ENCODE results near the gene FXYD6. TPM values are rescaled to one million over a fixed set of nuclear protein-coding genes. Genes with fewer than 3 reads are reported as not detected.

Gene FXYD6
- total RNA-seq, 1 experiment from 2014 or later, result not detected

GRCh38 chr11:117901601-117902000, 25.1 kb upstream of the FXYD6 start:
- intact Hi-C loops (cut with micrococcal nuclease), result no loop called here
- Histone ChIP-seq H3K27ac (ENCODE audit: low read length) (no peak overlapping the region), H3K4me1 (ENCODE audit: insufficient read depth, low read length) (no peaks in the 10 kb centered on the region), H3K36me3 (ENCODE audit: low read depth, low read length) (no peaks in the 10 kb centered on the region), H3K4me3 (ENCODE audit: low read length) (no peak overlapping the region), H3K4me2 (ENCODE audit: low read length) (no peak overlapping the region), H3F3A (ENCODE audit: low read length, unreplicated experiment) (no peaks in the 10 kb centered on the region), H3K9me3 (ENCODE audit: low read length) (no peaks in the 10 kb centered on the region), H3K9me2 (replicated peaks; ENCODE audit: low read length) (no peaks in the 10 kb centered on the region), H4K20me1 (ENCODE audit: low read length) (no peaks in the 10 kb centered on the region), H3K27me3 (ENCODE audit: low read length) (peaks cover 91% of the 10 kb centered on the region), H3K79me2 (ENCODE audit: low read length) (no peaks in the 10 kb centered on the region), H3K9ac (ENCODE audit: low read length) (no peak overlapping the region), H2AFZ (ENCODE audit: low read length) (no peak overlapping the region)
- CTCF ChIA-PET, result no interaction called here
- ATAC-seq (no peak), DNase-seq (no peak)
- no TSS peak for BruUV-seq (replicated peaks)
- no peak for TF ChIP-seq CTCF (conservative IDR thresholded peaks at IDR 0.05; ENCODE audit: low read depth, low read length)
- no peak for TF ChIP-seq EZH2 (IDR thresholded peaks at IDR 0.05; ENCODE audit: low read length, unreplicated experiment)
- no peak for TF ChIP-seq EZH2phosphoT487 (IDR thresholded peaks at IDR 0.05; ENCODE audit: borderline replicate concordance, low read length)
- POLR2A ChIA-PET (ENCODE audit: unreplicated experiment), result no interaction called here

- peaks cover 91% of the 10 kb centered on the region for H3K27me3 ChIP-seq (ENCODE audit: low read length)
- H3F3A ChIP-seq (ENCODE audit: low read length, unreplicated experiment), result no peaks in the 10 kb centered on the region
- H3K4me3 ChIP-seq (ENCODE audit: low read length), result no peak overlapping the region
- no peak for TF ChIP-seq CTCF (conservative IDR thresholded peaks at IDR 0.05; ENCODE audit: low read depth, low read length)
- no peak for TF ChIP-seq EZH2 (IDR thresholded peaks at IDR 0.05; ENCODE audit: low read length, unreplicated experiment)
- no peak for TF ChIP-seq EZH2phosphoT487 (IDR thresholded peaks at IDR 0.05; ENCODE audit: borderline replicate concordance, low read length)
- no peaks in the 10 kb centered on the region for H3K9me3 ChIP-seq (ENCODE audit: low read length)
- H3K9me2 ChIP-seq (replicated peaks; ENCODE audit: low read length), result no peaks in the 10 kb centered on the region
- H3K36me3 ChIP-seq (ENCODE audit: low read depth, low read length), result no peaks in the 10 kb centered on the region
- no peaks in the 10 kb centered on the region for H4K20me1 ChIP-seq (ENCODE audit: low read length)
- DNase-seq (no peak), ATAC-seq (no peak)
- CTCF ChIA-PET, result no interaction called here
- intact Hi-C loops (cut with micrococcal nuclease), result no loop called here
- H3K27ac ChIP-seq (ENCODE audit: low read length), result no peak overlapping the region
- H2AFZ ChIP-seq (ENCODE audit: low read length), result no peak overlapping the region
- BruUV-seq (replicated peaks), result no TSS peak
- H3K4me2 ChIP-seq (ENCODE audit: low read length), result no peak overlapping the region
- POLR2A ChIA-PET (ENCODE audit: unreplicated experiment), result no interaction called here
- H3K79me2 ChIP-seq (ENCODE audit: low read length), result no peaks in the 10 kb centered on the region
- H3K9ac ChIP-seq (ENCODE audit: low read length), result no peak overlapping the region
- H3K4me1 ChIP-seq (ENCODE audit: insufficient read depth, low read length), result no peaks in the 10 kb centered on the region
Observed at GRCh38 chr11:117900720-117901440, 24.4 kb upstream of the FXYD6 start.

GRCh38 chr11:117900121-117900648, 23.7 kb upstream of the FXYD6 start:
- Histone ChIP-seq H3K27ac (ENCODE audit: low read length) (no peak overlapping the region), H3K4me2 (ENCODE audit: low read length) (no peak overlapping the region), H2AFZ (ENCODE audit: low read length) (no peak overlapping the region), H3K4me3 (ENCODE audit: low read length) (no peak overlapping the region), H4K20me1 (ENCODE audit: low read length) (no peaks in the 10 kb centered on the region), H3K9me2 (replicated peaks; ENCODE audit: low read length) (no peaks in the 10 kb centered on the region), H3K79me2 (ENCODE audit: low read length) (no peaks in the 10 kb centered on the region), H3K4me1 (ENCODE audit: insufficient read depth, low read length) (no peaks in the 10 kb centered on the region), H3K9ac (ENCODE audit: low read length) (no peak overlapping the region), H3K9me3 (ENCODE audit: low read length) (no peaks in the 10 kb centered on the region), H3K36me3 (ENCODE audit: low read depth, low read length) (no peaks in the 10 kb centered on the region), H3F3A (ENCODE audit: low read length, unreplicated experiment) (no peaks in the 10 kb centered on the region), H3K27me3 (ENCODE audit: low read length) (peaks cover 92% of the 10 kb centered on the region)
- no peak for ATAC-seq
- ChIA-PET POLR2A (ENCODE audit: unreplicated experiment) (no interaction called here), CTCF (no interaction called here)
- no TSS peak for BruUV-seq (replicated peaks)
- no peak for DNase-seq
- TF ChIP-seq EZH2phosphoT487 (IDR thresholded peaks at IDR 0.05; ENCODE audit: borderline replicate concordance, low read length) (no peak), CTCF (conservative IDR thresholded peaks at IDR 0.05; ENCODE audit: low read depth, low read length) (no peak), EZH2 (IDR thresholded peaks at IDR 0.05; ENCODE audit: low read length, unreplicated experiment) (no peak)
- intact Hi-C loops (cut with micrococcal nuclease), result no loop called here
